Ishikawa (cell line): Measurements from ENCODE around the gene SEC22C.

ENCODE experiments used
- CEBPB ChIP-seq: IDR thresholded peaks from 2 replicates; pipeline ENCODE4 v1.6.1; 2012
- EP300 ChIP-seq: IDR thresholded peaks from 2 replicates; pipeline ENCODE4 v1.6.1; 2012; ENCODE audit warnings: borderline replicate concordance

- TF ChIP-seq EP300: no peak
- no peak for TF ChIP-seq CEBPB
These were observed 54.3 kb downstream of the SEC22C start for GRCh38 chr3:42527368-42527917.
